Mesenchymal stem cell (in vitro differentiated cells and primary cell): ENCODE measurements around the gene GABRA6.

ENCODE experiments used
- DNase-seq: peaks from one replicate; pipeline ENCODE4 v3.0.0-alpha.2; 2013
- H2AFZ ChIP-seq: one replicate; pipeline ENCODE4 v1.6.1; 2013; ENCODE audit warnings: low read depth, mild to moderate bottlenecking, control low read depth, inconsistent platforms, low read length, moderate library complexity
- H2AK5ac ChIP-seq: 2 replicates; pipeline ENCODE4 v1.6.1; 2013; ENCODE audit warnings: low read length, moderate library complexity, mild to moderate bottlenecking, inconsistent platforms; ENCODE audit not compliant: severe bottlenecking
- H2BK120ac ChIP-seq: one replicate; pipeline ENCODE4 v1.6.1; 2013; ENCODE audit warnings: low read depth, mild to moderate bottlenecking, inconsistent platforms, low read length, moderate library complexity
- H2BK12ac ChIP-seq, 2 experiments: one replicate each; pipeline ENCODE4 v1.6.1; 2013; ENCODE audit warnings: inconsistent platforms in 2 of 2, low read length in 2 of 2, mild to moderate bottlenecking in 2 of 2, moderate library complexity in 2 of 2, control low read depth in 1 of 2
- H2BK15ac ChIP-seq: one replicate; pipeline ENCODE4 v1.6.1; 2013; ENCODE audit warnings: mild to moderate bottlenecking, low read depth, inconsistent platforms; ENCODE audit not compliant: poor library complexity, severe bottlenecking
- H2BK5ac ChIP-seq: 2 replicates; pipeline ENCODE4 v1.6.1; 2013; ENCODE audit warnings: low read depth, mild to moderate bottlenecking, low read length, control low read depth, inconsistent platforms; ENCODE audit not compliant: poor library complexity, severe bottlenecking
- H3K14ac ChIP-seq, 2 experiments: one replicate each; pipeline ENCODE4 v1.6.1; 2013; ENCODE audit warnings: inconsistent platforms in 2 of 2, low read length in 2 of 2, control low read depth in 1 of 2, mild to moderate bottlenecking in 1 of 2, moderate library complexity in 1 of 2
- H3K18ac ChIP-seq, 2 experiments: one replicate each; pipeline ENCODE4 v1.6.1; 2013; ENCODE audit warnings: inconsistent platforms in 2 of 2, low read length in 2 of 2, control low read depth in 1 of 2, low read depth in 1 of 2, mild to moderate bottlenecking in 1 of 2
- H3K23ac ChIP-seq, 2 experiments: one replicate each; pipeline ENCODE4 v1.6.1; 2013; ENCODE audit warnings: inconsistent platforms in 2 of 2, low read length in 2 of 2, mild to moderate bottlenecking in 2 of 2, moderate library complexity in 2 of 2, control low read depth in 1 of 2
- H3K27ac ChIP-seq: 2 replicates; pipeline ENCODE4 v1.5.1; 2013; ENCODE audit warnings: mild to moderate bottlenecking, moderate library complexity, low read length, control low read depth, inconsistent platforms; ENCODE audit not compliant: poor library complexity, severe bottlenecking
- H3K27me3 ChIP-seq, 2 experiments: 2 replicates each; pipeline versions ENCODE4 v1.6.1 to v1.7.0; 2013; ENCODE audit warnings: low read length in 2 of 2, mild to moderate bottlenecking in 2 of 2, moderate library complexity in 2 of 2, control low read depth in 1 of 2, inconsistent platforms in 1 of 2; ENCODE audit not compliant: control insufficient read depth in 1 of 2, insufficient read depth in 1 of 2
- H3K36me3 ChIP-seq, 2 experiments: 2 replicates each; pipeline versions ENCODE4 v1.6.1 to v1.7.0; 2013; ENCODE audit warnings: low read length in 2 of 2, control low read depth in 1 of 2, inconsistent platforms in 1 of 2, low read depth in 1 of 2, mild to moderate bottlenecking in 1 of 2; ENCODE audit not compliant: insufficient read depth in 2 of 2, control insufficient read depth in 1 of 2
- H3K4ac ChIP-seq, 2 experiments: one replicate each; pipeline ENCODE4 v1.6.1; 2013; ENCODE audit warnings: inconsistent platforms in 2 of 2, low read length in 2 of 2, mild to moderate bottlenecking in 2 of 2, moderate library complexity in 2 of 2, control low read depth in 1 of 2, low read depth in 1 of 2
- H3K4me1 ChIP-seq: 2 replicates; pipeline ENCODE4 v1.6.1; 2013; ENCODE audit warnings: low read depth, low read length, control low read depth; ENCODE audit not compliant: control insufficient read depth, insufficient read depth
- H3K4me2 ChIP-seq: 2 replicates; pipeline ENCODE4 v1.6.1; 2013; ENCODE audit warnings: low read length, mild to moderate bottlenecking, inconsistent platforms; ENCODE audit not compliant: poor library complexity, severe bottlenecking
- H3K4me3 ChIP-seq, 2 experiments: 2 replicates each; pipeline versions ENCODE4 v1.5.1 to v1.7.0; 2013; ENCODE audit warnings: low read length in 2 of 2, mild to moderate bottlenecking in 2 of 2, control low read depth in 1 of 2, low read depth in 1 of 2; ENCODE audit not compliant: insufficient read depth in 1 of 2
- H3K79me1 ChIP-seq: replicated peaks from 2 replicates; pipeline ENCODE4 v1.6.1; 2013; ENCODE audit warnings: mild to moderate bottlenecking, control low read depth, low read length, inconsistent platforms; ENCODE audit not compliant: poor library complexity, severe bottlenecking
- H3K9ac ChIP-seq: 2 replicates; pipeline ENCODE4 v1.7.0; 2013; ENCODE audit warnings: mild to moderate bottlenecking, low read length, moderate library complexity
- H3K9me3 ChIP-seq: 2 replicates; pipeline ENCODE4 v1.7.0; 2013; ENCODE audit warnings: mild to moderate bottlenecking, low read length; ENCODE audit not compliant: control insufficient read depth
- H4K8ac ChIP-seq: one replicate; pipeline ENCODE4 v1.6.1; 2013; ENCODE audit warnings: inconsistent platforms, mild to moderate bottlenecking, low read length, moderate library complexity
- H4K91ac ChIP-seq: one replicate; pipeline ENCODE4 v1.6.1; 2013; ENCODE audit warnings: mild to moderate bottlenecking, low read length, inconsistent platforms
- WGBS: methylation state at CpG from one replicate; pipeline ENCODE4 v1.1.7; 2013; ENCODE audit warnings: mixed read lengths; 5-methylcytosine and 5-hydroxymethylcytosine counted together

Gene GABRA6

DNA sequence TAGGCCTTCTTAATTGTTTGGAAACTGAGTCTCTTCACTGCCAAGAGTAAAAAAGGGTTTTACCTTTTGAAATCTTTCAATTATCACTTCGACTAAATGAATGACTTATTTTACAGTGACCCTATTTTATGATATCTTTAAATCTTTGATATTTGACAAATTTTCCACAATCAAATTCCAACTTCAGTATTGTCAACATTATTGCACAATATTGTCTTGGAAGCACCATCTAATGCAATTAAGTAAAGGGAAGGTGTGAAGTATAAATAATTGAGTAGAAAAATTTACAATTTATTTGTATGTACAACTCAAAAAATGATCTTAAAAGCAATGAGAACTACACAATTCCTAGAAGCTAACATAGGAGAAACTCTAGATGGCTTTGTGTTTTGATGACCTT is 49.2 kb downstream of the GABRA6 start:
- no peaks in the 10 kb centered on the region for H3K79me1 ChIP-seq
- H4K91ac ChIP-seq = no peak overlapping the region
- no peaks in the 10 kb centered on the region for H3K36me3 ChIP-seq
- H2BK5ac ChIP-seq = no peak overlapping the region
- no peak overlapping the region for H2BK120ac ChIP-seq
- H3K4me2 ChIP-seq = no peak overlapping the region
- no peaks in the 10 kb centered on the region for H3K4me1 ChIP-seq
- no peak overlapping the region for H3K18ac ChIP-seq
- H2AK5ac ChIP-seq = no peak overlapping the region
- H3K4ac ChIP-seq = no peak overlapping the region
- no peak overlapping the region for H3K14ac ChIP-seq
- WGBS = no CpG with 5 or more reads among the region's 1 CpG
- no peaks in the 10 kb centered on the region for H3K27me3 ChIP-seq
- no peak overlapping the region for H3K9ac ChIP-seq
- H3K9me3 ChIP-seq = peaks cover 4% of the 10 kb centered on the region
- no peak overlapping the region for H3K23ac ChIP-seq
- H2BK15ac ChIP-seq = no peak overlapping the region
- H4K8ac ChIP-seq = no peak overlapping the region
- no peak overlapping the region for H3K4me3 ChIP-seq
- H2AFZ ChIP-seq = no peak overlapping the region
- no peak overlapping the region for H3K27ac ChIP-seq
- no peak overlapping the region for H2BK12ac ChIP-seq
- no peak for DNase-seq

GRCh38 chr5:161740433-161740832 is 54.9 kb downstream of the GABRA6 start:
- Histone ChIP-seq H3K4me1 (no peaks in the 10 kb centered on the region), H3K4me3 (no peak overlapping the region), H4K8ac (no peak overlapping the region), H3K23ac (no peak overlapping the region), H3K4ac (no peak overlapping the region), H2BK15ac (no peak overlapping the region), H3K79me1 (no peaks in the 10 kb centered on the region), H4K91ac (no peak overlapping the region), H2BK5ac (no peak overlapping the region), H2BK120ac (no peak overlapping the region), H3K18ac (no peak overlapping the region), H3K4me2 (no peak overlapping the region), H3K27ac (no peak overlapping the region), H2AFZ (no peak overlapping the region), H3K9ac (no peak overlapping the region), H3K36me3 (no peaks in the 10 kb centered on the region), H3K9me3 (peaks cover 4% of the 10 kb centered on the region), H2AK5ac (no peak overlapping the region), H3K14ac (no peak overlapping the region), H2BK12ac (no peak overlapping the region), H3K27me3 (no peaks in the 10 kb centered on the region)
- DNase-seq = no peak
- WGBS = no CpG with 5 or more reads among the region's 1 CpG

GRCh38 chr5:161744276-161744675 is 58.8 kb downstream of the GABRA6 start:
- Histone ChIP-seq H4K8ac (no peak overlapping the region), H2BK120ac (no peak overlapping the region), H3K23ac (no peak overlapping the region), H2BK15ac (no peak overlapping the region), H4K91ac (no peak overlapping the region), H3K14ac (no peak overlapping the region), H3K4me1 (no peaks in the 10 kb centered on the region), H2BK5ac (no peak overlapping the region), H2AFZ (no peak overlapping the region), H3K9me3 (no peaks in the 10 kb centered on the region), H2AK5ac (no peak overlapping the region), H3K36me3 (no peaks in the 10 kb centered on the region), H3K4me3 (no peak overlapping the region), H3K27ac (no peak overlapping the region), H3K4ac (no peak overlapping the region), H3K18ac (no peak overlapping the region), H3K27me3 (no peaks in the 10 kb centered on the region), H2BK12ac (no peak overlapping the region), H3K79me1 (no peaks in the 10 kb centered on the region), H3K4me2 (no peak overlapping the region), H3K9ac (no peak overlapping the region)
- no peak for DNase-seq
- 100% methylated on average over 1 of the region's 2 CpGs for WGBS

- DNase-seq = no peak
- H2BK5ac ChIP-seq = no peak overlapping the region
- no peaks in the 10 kb centered on the region for H3K4me1 ChIP-seq
- no peak overlapping the region for H4K91ac ChIP-seq
- no peaks in the 10 kb centered on the region for H3K27me3 ChIP-seq
- H3K23ac ChIP-seq = no peak overlapping the region
- H4K8ac ChIP-seq = no peak overlapping the region
- no peak overlapping the region for H3K4me3 ChIP-seq
- H2AFZ ChIP-seq = no peak overlapping the region
- H2AK5ac ChIP-seq = no peak overlapping the region
- no peak overlapping the region for H2BK15ac ChIP-seq
- H3K36me3 ChIP-seq = no peaks in the 10 kb centered on the region
- H3K18ac ChIP-seq = no peak overlapping the region
- no peak overlapping the region for H3K14ac ChIP-seq
- WGBS = 42% methylated on average over 2 of the region's 3 CpGs
- H2BK120ac ChIP-seq = no peak overlapping the region
- H3K4ac ChIP-seq = no peak overlapping the region
- H3K4me2 ChIP-seq = no peak overlapping the region
- H2BK12ac ChIP-seq = no peak overlapping the region
- H3K9me3 ChIP-seq = no peaks in the 10 kb centered on the region
- H3K27ac ChIP-seq = no peak overlapping the region
- H3K79me1 ChIP-seq = no peaks in the 10 kb centered on the region
- H3K9ac ChIP-seq = no peak overlapping the region
These were observed 59.9 kb downstream of the GABRA6 start for GRCh38 chr5:161745392-161745791.
